Stomach (tissue), 4 donors: ENCODE results near the gene PRG2.

ENCODE experiments used
- EP300 ChIP-seq: sonication (generic); formaldehyde crosslinking; IDR thresholded peaks from one replicate; pipeline ENCODE4 v1.6.1; 2017; ENCODE audit warnings: antibody characterized with exemption
- POLR2A ChIP-seq, 4 donors: fragments of 450-650 bp; IDR thresholded peaks; one replicate each; pipeline ENCODE4 v1.6.1; 2016; ENCODE audit warnings: antibody characterized with exemption in 4 of 4, control low read depth in 2 of 4, mild to moderate bottlenecking in 1 of 4, moderate library complexity in 1 of 4
- TF ChIP-seq, protein P1 (sequence below), 7 experiments: fragments of 450-650 bp in 4 of 7; fragments of 200-600 bp in 3 of 7; sonication (generic) in 3 of 7; IDR thresholded peaks; one replicate each; pipeline ENCODE4 v1.5.1; 2016 to 2019; ENCODE audit warnings: antibody characterized with exemption in 7 of 7, control low read depth in 2 of 7, mild to moderate bottlenecking in 1 of 7

DNA sequence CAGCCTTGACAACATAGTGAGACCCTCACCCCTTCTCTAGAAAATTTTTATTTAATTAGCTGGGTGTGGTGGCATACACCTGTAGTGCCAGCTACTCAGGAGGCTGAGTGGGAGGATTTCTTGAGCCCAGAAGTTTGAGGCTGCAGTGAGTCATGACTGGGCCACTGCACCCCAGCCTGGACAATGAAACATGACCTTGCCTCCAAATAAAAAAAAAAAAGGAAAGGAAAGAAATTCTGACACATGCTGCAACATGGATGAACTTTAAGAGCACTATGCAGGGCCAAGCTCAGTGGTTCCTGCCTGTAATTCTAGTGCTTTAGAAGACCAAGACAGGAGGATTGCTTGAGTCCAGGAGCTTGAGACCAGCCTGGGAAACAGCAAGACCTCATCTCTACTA, 27.7 kb upstream of the PRG2 start:
- TF ChIP-seq, protein P1, sequence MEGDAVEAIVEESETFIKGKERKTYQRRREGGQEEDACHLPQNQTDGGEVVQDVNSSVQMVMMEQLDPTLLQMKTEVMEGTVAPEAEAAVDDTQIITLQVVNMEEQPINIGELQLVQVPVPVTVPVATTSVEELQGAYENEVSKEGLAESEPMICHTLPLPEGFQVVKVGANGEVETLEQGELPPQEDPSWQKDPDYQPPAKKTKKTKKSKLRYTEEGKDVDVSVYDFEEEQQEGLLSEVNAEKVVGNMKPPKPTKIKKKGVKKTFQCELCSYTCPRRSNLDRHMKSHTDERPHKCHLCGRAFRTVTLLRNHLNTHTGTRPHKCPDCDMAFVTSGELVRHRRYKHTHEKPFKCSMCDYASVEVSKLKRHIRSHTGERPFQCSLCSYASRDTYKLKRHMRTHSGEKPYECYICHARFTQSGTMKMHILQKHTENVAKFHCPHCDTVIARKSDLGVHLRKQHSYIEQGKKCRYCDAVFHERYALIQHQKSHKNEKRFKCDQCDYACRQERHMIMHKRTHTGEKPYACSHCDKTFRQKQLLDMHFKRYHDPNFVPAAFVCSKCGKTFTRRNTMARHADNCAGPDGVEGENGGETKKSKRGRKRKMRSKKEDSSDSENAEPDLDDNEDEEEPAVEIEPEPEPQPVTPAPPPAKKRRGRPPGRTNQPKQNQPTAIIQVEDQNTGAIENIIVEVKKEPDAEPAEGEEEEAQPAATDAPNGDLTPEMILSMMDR (IDR thresholded peaks at IDR 0.05): no peak
- TF ChIP-seq EP300: no peak
- no peak for TF ChIP-seq POLR2A (IDR thresholded peaks at IDR 0.05)
